ENCODE data around the gene ITGB1BP1. TPM values are rescaled to one million over a fixed set of nuclear protein-coding genes. Genes with fewer than 3 reads are reported as not detected.

The ITGB1BP1 gene
- total RNA-seq, 1 donor from 2014 or later, result 17.3 TPM

DNA sequence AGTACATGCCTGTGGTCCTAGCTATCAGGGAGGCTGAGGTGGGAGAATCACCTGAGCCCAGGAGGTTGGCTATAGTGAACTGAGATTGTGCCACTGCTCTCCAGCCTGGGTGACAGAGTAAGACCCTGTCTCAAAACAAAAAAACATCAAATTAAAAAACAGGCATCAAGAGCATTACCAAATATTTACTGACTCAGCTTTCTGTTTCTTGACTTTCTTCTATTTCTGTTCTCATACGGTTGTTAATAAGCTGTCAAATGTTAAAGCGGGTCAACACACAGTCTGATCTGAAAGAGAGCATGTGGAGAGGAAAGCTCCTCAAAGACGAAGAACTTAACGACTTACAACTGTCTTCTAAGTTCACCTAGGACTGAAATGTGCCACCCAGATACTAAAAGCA, 59.0 kb downstream of the ITGB1BP1 start:
- H3K27me3 Mint-ChIP-seq (ENCODE audit: insufficient read depth, low read depth), result no peaks in the 10 kb centered on the region

DNA sequence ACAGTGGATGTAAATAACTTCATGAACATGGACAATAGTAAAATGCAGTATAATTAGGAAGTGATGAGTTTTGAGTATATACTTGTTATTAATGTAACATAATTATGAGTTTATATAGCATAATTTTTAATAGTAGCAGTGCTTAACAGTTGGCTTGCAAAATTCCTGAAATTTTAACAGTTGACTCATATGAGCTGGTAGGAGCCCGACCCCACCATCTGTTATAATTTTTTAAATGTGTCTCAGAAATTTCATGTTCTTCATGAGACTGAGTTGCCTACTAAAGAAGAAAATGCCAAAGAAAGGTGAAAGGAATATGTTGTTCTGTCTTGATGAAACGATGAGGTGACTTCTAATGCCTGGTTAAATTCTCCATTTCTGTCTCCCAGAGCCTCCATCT, 62.6 kb downstream of the ITGB1BP1 start:
- no peak overlapping the region for H3K4me3 Mint-ChIP-seq
- peaks cover 25% of the 10 kb centered on the region for H3K4me1 Mint-ChIP-seq
- Histone ChIP-seq H2AFZ (replicated peaks) (no peak overlapping the region), H3K4me1 (peaks cover 12% of the 10 kb centered on the region), H3K27ac (no peak overlapping the region), H3K4me3 (no peak overlapping the region), H3K79me2 (ENCODE audit: low read depth) (no peaks in the 10 kb centered on the region), H3F3A (ENCODE audit: low read depth) (peaks cover 10% of the 10 kb centered on the region), H3K9me3 (ENCODE audit: low read depth) (no peaks in the 10 kb centered on the region), H3K27me3 (no peaks in the 10 kb centered on the region), H3K36me3 (peaks cover 6% of the 10 kb centered on the region), H3K9ac (no peak overlapping the region), H4K20me1 (ENCODE audit: low read depth) (peaks cover 10% of the 10 kb centered on the region), H3K4me2 (no peak overlapping the region)
- TF ChIP-seq, protein P1, sequence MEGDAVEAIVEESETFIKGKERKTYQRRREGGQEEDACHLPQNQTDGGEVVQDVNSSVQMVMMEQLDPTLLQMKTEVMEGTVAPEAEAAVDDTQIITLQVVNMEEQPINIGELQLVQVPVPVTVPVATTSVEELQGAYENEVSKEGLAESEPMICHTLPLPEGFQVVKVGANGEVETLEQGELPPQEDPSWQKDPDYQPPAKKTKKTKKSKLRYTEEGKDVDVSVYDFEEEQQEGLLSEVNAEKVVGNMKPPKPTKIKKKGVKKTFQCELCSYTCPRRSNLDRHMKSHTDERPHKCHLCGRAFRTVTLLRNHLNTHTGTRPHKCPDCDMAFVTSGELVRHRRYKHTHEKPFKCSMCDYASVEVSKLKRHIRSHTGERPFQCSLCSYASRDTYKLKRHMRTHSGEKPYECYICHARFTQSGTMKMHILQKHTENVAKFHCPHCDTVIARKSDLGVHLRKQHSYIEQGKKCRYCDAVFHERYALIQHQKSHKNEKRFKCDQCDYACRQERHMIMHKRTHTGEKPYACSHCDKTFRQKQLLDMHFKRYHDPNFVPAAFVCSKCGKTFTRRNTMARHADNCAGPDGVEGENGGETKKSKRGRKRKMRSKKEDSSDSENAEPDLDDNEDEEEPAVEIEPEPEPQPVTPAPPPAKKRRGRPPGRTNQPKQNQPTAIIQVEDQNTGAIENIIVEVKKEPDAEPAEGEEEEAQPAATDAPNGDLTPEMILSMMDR (IDR thresholded peaks at IDR 0.05), result no peak
- no peak for TF ChIP-seq EZH2 (IDR thresholded peaks at IDR 0.05)
- TF ChIP-seq EZH2phosphoT487 (IDR thresholded peaks at IDR 0.05), result no peak
- H3K9me3 Mint-ChIP-seq, result no peaks in the 10 kb centered on the region
- H3K27ac Mint-ChIP-seq, result no peak overlapping the region
- no peak for DNase-seq (ENCODE audit: low spot score)
- no peaks in the 10 kb centered on the region for H3K27me3 Mint-ChIP-seq (ENCODE audit: insufficient read depth, low read depth)
- H3K36me3 Mint-ChIP-seq, result peaks cover 45% of the 10 kb centered on the region

More for the DNA sequence above, 59.0 kb downstream of the ITGB1BP1 start:
- no peak for DNase-seq (ENCODE audit: low spot score)
- Histone ChIP-seq H3K9me3 (ENCODE audit: low read depth) (no peaks in the 10 kb centered on the region), H3K27me3 (no peaks in the 10 kb centered on the region), H3K4me3 (no peak overlapping the region), H3K4me1 (no peaks in the 10 kb centered on the region), H3K4me2 (no peak overlapping the region), H3K36me3 (no peaks in the 10 kb centered on the region), H4K20me1 (ENCODE audit: low read depth) (no peaks in the 10 kb centered on the region), H3K27ac (no peak overlapping the region), H3K9ac (no peak overlapping the region), H3K79me2 (ENCODE audit: low read depth) (no peaks in the 10 kb centered on the region), H3F3A (ENCODE audit: low read depth) (no peaks in the 10 kb centered on the region), H2AFZ (replicated peaks) (no peak overlapping the region)
- peaks cover 40% of the 10 kb centered on the region for H3K36me3 Mint-ChIP-seq
- H3K9me3 Mint-ChIP-seq, result no peaks in the 10 kb centered on the region
- H3K4me1 Mint-ChIP-seq, result no peaks in the 10 kb centered on the region
- no peak overlapping the region for H3K27ac Mint-ChIP-seq
- TF ChIP-seq, protein P1 (IDR thresholded peaks at IDR 0.05), result no peak
- no peak for TF ChIP-seq EZH2phosphoT487 (IDR thresholded peaks at IDR 0.05)
- TF ChIP-seq EZH2 (IDR thresholded peaks at IDR 0.05), result no peak
- H3K4me3 Mint-ChIP-seq, result no peak overlapping the region

DNA sequence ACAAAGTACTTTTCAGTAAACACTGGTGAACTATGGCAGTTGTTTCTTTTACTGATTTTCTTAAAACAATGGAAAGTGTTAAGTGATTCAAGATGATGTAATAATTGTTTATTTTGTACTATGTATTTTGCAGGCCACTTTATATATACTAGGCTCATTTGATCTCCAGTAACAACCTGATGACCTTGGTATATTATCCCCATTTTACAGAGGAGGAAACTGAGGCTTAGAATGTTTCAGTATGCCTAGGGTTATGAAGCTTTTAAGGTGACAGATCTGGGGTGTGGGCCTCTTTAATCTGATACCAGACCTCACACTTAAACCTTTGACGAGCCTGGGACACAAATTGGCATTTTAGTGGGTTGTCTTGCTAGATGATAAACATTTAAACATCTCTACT, 63.2 kb downstream of the ITGB1BP1 start:
- H3K4me3 Mint-ChIP-seq, result no peak overlapping the region
- Histone ChIP-seq H4K20me1 (ENCODE audit: low read depth) (peaks cover 14% of the 10 kb centered on the region), H3K4me3 (no peak overlapping the region)

More for the DNA sequence above, 63.2 kb downstream of the ITGB1BP1 start:
- Mint-ChIP-seq H3K9me3 (no peaks in the 10 kb centered on the region), H3K27ac (no peak overlapping the region), H3K27me3 (ENCODE audit: insufficient read depth, low read depth) (no peaks in the 10 kb centered on the region), H3K36me3 (peaks cover 43% of the 10 kb centered on the region), H3K4me1 (peaks cover 30% of the 10 kb centered on the region)
- Histone ChIP-seq H2AFZ (replicated peaks) (no peak overlapping the region), H3K4me2 (no peak overlapping the region), H3K27me3 (no peaks in the 10 kb centered on the region), H3K79me2 (ENCODE audit: low read depth) (no peaks in the 10 kb centered on the region), H3K27ac (no peak overlapping the region), H3F3A (ENCODE audit: low read depth) (peaks cover 10% of the 10 kb centered on the region), H3K4me1 (peaks cover 15% of the 10 kb centered on the region), H3K36me3 (peaks cover 6% of the 10 kb centered on the region), H3K9me3 (ENCODE audit: low read depth) (no peaks in the 10 kb centered on the region), H3K9ac (no peak overlapping the region)
- DNase-seq (ENCODE audit: low spot score), result no peak
- TF ChIP-seq EZH2 (IDR thresholded peaks at IDR 0.05), result no peak
- TF ChIP-seq EZH2phosphoT487 (IDR thresholded peaks at IDR 0.05), result no peak
- TF ChIP-seq, protein P1 (IDR thresholded peaks at IDR 0.05), result no peak

Measured in neural progenitor cell (in vitro differentiated cells).